NCI-H774 (cell line): ENCODE results near the gene NPHP1.
"Not testable (repeated sequence)": the region's sequence is repeated elsewhere in the genome, so short reads cannot be mapped to it uniquely, and the experiment has no call there.

Experiments
- DNase-seq: peaks from one replicate; lab custom pipeline; 2025; lab: John Stamatoyannopoulos, UW

NPHP1 gene

DNA sequence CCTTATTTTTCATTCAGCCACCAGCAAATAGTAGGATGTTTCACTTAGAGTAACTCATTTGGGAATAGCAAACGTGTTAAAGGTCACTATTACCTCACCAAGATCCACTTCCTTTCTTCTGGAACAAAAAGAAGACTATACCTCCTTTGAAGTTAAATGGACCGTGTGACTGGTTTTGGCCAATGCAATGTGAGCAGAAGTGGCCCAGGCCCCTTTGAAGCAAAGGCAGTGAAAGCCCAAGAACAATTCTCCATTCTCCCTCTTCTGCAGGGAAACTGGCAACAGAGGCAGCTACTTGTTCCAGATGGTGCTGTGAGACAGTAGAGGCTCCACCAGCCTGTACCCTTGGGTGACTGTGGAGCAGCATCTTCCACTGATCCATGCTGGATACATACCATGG lies 77.9 kb downstream of the NPHP1 start:
- DNase-seq = no peak

DNA sequence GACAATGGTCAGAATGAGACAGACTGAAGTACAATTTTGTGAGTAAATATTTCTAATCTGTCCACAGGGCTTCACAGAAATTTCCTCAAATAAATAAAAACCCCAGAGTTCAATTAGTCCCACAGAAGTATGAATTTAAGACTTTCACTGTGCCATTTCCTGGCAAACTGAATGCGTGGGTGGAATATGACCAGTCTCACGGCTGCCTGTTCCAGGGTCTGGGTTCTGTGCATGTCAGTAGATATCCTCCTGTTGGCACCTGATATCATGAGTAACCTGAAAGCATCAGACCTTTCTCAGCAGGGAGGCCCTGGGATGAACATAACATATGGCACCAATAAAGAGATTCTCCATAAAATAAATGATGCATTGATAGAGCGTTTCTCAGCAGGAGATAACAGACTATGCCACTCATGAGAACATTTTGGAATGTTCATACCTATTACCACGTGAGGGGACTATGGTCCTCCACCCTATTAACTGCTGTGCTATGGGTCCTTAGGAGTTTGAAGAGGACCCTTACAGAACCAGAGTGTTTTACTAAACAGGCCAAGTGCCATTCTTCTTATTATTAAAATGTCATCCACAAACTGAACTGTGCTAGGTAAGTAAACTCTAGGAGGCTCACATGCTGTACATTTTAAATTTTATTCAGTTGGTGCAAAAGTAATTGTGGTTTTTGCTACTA lies 78.6 kb downstream of the NPHP1 start:
- no peak for DNase-seq

DNA sequence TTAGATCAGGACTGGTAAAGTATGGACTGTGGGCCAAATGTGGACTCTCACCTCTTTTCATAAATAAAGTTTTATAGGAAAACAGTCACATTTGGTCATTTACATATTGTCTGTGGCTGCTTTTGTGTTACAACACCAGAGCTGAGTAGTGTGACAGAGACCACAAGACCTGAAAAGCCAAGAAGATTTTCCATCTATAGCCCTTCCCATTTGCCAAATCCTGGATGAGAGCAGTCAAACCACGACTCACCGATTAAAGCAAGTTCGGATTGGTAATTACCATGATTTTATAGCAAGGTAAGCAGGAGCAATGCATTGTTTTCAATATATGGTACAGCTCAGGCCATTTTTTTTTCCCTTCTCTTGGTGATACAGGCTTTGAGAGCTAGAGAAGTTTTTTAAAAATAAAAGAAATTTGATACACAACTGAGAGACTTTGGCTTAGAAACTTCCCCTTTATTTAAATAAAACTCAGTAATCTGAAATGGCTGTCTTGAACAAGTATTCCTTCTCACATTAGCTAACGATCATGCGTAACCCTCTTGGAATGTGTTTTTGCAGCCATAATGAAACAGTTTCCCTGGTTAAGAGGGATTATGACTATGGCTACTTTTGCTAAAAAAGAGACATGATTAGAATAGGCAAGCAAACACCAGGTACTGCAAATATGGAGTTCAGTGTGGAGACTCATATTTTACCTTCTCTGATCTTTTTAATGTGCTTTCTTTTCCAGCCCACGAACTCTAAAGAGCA lies 79.7 kb downstream of the NPHP1 start:
- no peak for DNase-seq

DNA sequence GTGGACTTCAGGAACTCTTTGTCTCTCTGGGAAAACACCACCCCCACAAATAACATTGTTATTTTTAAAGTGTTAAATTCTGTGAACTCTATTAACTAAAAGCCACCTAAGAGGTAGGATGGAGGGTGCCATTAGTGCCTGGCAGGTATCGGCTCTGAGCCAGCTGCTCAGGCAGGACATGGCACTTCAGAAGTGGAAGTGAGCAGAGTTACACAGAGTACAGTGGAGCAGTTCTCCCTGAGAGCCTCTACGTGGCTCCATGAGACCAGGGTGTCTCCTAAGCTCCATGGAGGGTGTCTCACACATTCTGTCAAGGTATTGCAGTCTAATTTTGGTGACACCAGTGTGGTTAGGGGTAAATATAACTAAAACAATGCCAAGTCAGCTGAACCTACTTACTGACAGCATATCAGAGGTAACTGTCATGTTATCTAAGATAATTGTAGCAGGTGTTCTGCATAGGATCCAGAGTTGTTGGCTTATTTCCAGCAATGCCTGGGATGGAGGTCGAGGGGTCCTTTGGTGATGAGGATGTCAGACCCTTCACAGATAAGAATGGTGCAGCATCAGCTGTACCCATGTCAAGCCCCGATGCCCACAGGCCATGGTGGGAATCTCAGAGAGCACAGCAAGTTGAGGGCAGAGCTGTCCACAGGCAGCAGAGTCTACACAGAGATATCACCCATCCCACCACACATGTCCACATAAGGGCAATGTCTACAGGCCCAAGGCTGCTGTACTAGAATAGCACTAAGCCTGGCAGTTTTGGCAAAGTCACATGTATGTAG lies 80.6 kb downstream of the NPHP1 start:
- DNase-seq = no peak

DNA sequence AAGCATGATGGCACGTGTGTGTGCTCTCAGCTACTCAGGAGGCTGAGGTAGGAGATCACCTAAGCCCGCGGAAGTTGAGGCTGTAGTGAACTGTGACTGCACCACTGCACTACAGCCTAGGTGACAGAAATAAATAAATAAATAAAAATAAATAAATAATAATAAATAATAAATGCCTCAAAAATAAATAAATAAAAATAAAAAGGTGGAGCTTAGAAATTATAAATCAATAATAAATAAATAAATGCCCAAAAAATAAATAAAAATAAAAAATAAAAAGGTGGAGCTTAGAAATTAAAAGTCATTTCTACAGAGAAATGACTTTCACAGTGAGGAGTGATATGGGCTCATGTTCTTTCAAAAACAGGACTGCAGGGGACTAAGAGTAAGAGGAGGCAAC lies 83.2 kb downstream of the NPHP1 start:
- DNase-seq = no peak

DNA sequence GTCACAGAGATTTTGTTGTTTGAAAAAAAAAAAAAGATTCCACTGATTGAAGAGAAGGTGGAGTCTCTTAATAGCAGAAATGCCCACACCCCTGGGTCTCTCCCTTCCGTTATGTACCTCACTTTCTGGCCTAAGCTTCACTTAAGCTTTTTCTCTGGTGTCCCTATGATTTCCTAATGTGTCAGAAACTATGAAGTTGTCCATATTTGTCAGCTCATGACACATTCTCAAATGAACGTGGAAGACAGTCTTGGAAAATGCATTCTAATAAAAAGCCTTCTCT lies 83.8 kb downstream of the NPHP1 start:
- DNase-seq = no peak

DNA sequence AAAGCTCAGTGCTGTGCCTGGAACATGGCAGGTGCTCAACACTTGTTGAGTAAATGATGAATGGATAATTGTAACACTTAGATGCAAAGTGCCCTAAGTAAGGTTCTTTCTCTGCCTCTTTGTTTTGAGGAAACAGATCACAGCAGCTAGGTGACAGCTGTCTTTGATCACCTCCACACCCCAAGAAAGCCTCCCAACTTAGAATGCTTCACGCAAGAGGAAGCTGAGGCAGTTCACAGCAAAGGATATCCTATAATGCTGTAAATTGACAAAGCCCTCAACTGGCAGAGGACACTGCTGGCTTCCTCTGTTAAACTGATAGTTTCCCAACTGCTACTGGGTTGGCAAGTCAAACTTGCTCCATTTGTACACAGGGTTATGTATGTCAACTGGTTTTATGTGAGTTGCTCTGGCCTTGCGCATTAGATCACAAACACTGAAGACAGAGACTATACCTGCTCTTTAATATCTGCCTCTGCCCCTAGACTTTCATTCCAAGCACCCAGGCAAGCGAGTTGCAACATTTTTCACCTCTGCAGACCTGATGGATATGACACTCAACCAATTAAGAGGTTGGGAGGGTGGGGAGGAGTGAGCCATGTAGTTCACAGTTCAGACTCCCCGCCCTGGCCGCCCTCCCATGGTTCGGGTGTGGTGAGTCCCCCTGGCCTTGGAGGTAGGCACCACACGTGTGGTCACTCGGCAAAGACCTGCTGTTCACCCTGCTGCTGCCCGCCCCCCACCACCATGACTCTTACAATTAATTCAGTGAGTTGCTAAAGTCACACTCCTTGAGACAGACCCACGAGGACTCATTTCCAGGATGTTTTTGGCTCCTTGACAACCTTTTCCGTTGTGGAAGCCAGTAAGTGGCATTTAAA lies 84.4 kb downstream of the NPHP1 start:
- DNase-seq = no peak

DNA sequence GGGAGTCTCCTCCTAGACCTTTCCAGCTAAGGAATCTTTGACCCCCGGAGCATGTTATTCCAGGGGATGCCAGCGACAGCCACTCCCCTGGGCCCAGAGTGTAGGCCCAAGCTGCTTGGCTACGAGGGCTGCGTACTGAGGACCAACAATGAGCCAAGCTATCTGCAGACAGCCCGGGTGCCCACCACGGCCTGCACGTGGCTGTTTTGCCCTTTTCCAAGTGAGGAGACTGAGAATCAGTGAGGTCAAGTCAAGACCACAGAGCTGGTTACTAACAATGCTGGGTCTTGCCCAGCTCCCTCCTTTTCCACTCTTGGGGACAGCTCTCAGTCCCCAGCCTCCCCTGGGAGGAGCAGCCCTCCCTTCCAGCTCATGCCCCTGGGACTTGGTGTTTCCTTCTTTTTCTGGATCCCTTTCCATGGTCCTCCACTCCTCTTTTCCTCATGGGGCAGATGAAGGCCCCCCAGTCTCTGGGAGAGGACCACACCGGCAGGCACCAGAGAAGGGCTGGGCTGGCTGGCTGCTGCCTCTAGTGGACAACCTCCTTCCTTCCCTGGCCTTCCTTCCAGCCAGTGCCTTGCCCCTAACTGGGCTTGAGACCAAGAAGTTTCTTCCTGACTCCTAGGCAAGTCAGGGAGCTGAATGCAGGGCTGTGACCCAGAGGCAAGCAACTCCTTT lies 88.6 kb downstream of the NPHP1 start:
- DNase-seq = no peak

DNA sequence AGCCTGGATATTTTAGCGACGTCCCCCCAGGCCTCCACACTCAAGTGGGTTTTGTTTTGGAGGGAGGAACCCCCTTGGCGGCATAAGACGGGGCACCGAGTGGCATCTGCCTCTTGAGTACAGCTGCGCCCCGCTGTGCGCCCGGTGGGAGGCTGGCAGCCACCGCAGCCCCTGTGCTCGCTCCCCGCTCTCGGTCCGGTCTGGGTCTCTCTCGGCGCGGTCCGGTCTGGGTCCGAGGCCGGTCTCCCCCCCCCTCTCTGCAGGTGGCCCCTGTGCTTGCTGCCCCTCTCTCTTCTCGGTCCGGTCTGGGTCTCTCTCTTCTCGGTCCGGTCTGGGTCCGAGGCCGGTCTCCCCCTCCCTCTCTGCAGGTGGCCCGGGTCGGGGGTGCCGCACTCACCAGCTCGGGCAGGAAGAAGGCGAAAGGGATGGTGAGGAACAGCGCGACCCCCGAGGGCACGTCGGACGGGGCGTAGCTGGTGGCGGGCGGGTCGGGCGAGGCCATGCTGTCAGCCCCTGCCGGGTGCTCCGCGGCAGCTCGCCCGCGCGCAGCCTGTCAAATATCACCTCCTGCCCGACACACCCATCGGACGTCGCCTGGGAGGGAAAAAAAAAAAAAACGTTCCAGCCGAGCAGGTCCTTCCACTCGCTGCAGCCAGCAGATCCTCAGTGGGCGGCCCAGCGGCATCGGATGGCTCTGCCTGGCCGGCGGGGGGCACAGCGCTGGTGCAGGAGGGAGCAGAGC lies 89.4 kb downstream of the NPHP1 start, which contains the start of gene MALL:
Gene MALL (minus strand): TSS at position 532 of the 742 bp plus-strand sequence. CDS start 30 bp downstream, at position 502.
- no peak for DNase-seq

DNA sequence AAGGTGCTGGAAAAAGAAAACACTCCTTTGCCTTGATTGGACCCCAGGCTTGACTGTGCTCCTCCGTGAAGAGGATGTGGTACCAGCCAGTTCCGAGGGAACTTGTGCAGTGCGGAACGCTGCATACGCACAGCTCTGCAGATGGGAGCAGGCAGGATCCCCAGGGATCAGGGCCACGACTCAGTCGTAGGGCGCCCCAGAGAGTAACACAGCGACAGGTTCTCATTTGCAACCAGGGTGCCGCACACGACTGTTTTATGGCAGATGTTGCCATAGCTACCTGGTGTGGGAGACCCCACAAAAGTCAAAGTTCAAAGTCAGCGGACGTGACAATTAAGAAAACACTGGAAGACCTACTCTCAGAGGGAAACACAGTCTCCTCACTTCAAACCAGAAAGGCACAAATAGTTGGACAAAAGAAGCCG lies 90.0 kb downstream of the NPHP1 start:
- no peak for DNase-seq

DNA sequence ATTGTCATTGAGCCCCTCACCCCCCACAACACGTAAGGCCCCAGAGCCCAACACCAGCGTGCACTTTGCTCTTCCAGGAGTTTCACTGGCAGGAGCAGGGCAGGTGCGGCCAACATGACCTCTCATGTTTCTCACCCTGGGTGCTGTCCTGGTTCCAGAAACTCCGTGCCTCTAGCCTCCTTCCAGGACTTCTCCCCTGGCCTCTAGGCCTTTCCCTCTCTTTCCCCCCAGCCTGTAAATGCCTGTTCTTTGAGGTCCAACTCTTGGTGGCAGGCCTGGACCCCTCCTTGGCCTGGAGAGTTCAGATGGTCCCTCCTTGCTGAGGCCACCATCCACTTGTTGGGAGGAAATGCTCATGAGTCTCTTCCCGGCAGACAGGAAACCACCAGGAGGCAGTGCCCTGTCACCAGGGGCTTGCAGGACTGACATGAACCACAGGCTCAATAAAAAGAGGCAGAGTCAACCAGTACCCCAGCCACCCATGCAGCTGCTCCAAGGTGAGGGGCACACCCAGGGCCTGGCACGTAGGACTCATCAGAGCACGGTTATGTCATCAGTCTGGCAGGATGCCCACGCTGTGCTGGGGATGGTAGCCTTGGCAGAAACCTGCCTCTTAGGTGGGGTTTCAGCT lies 90.7 kb downstream of the NPHP1 start:
- DNase-seq = no peak

DNA sequence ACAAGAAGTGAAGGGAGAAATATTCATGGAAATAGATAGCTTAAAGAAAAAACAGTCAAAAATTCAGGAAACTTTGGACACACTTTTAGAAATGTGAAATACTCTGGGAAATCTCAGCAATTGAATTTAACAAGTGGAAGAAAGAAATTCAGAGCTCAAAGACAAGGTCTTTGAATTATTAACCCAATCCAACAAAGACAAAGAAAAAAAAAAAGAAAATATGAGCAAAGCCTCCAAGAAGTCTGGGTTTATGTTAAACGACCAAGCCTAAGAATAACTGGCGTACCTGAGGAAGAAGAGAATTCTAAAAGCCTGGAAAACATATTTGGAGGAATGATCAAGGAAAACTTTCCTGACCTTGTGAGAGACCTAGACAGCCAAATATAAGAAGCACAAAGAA lies 96.5 kb downstream of the NPHP1 start:
- DNase-seq = not testable (repeated sequence)

DNA sequence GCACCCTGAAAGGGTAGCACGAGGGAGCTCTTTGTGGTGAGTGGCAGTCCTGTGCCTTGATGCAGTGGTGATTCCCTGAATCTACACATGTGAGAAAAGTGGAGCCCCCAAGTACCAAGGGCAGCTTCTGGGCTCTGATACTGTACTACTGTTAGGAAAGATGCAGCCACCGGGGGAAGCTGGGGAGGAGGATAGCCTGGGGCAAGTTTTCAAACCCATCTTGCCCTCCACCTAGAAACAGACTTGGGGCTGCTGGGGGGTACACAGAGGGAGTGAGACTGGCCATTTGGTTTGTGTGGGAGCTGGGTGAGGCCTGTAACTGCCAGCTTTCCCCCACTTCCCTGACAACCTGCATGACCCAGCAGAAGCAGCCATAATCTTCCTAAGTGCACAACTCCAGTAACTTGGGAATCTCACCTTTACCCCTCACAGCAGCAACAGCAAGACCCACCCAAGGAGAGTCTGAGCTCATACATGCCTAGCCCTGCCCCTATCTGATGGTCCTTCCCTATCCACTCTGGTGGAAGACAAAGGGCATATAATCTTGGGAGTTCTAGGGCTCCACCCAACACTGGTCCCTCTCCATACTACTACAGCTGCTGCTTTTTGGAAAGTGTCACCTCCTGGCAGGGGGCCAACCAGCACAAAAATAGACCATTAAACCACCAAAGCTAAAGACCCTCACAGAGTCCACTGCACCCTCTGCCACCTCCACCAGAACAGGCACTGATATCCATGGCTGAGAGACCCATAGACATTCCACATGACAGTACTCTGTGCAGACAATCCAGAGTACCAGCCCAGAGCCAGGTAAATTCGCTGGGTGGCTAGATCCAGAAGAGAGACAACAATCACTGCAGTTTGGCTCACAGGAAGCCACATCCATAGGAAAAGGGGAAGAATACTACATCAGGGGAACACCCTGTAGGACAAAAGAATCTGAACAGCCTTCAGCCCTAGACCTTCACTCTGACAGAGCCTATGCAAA lies 97.4 kb downstream of the NPHP1 start:
- no peak for DNase-seq

DNA sequence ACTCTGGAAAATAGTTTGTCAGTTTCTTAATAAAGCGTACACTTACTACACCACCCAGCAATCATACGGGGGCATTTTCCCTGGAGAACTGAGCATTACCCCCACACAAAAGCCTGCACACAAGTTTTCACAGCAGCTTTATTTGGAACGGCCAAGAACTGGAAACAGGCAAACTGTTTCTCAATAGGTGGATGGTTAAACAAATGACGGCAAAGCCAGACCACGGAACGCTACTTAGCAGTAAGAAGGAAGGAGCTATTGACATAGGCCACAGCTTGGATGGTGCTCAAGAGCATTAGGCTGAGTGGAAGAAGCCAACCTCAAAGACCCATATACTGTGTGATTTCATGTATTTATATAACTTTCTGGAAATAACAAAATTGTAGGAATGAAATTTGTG lies 98.2 kb downstream of the NPHP1 start:
- no peak for DNase-seq

DNA sequence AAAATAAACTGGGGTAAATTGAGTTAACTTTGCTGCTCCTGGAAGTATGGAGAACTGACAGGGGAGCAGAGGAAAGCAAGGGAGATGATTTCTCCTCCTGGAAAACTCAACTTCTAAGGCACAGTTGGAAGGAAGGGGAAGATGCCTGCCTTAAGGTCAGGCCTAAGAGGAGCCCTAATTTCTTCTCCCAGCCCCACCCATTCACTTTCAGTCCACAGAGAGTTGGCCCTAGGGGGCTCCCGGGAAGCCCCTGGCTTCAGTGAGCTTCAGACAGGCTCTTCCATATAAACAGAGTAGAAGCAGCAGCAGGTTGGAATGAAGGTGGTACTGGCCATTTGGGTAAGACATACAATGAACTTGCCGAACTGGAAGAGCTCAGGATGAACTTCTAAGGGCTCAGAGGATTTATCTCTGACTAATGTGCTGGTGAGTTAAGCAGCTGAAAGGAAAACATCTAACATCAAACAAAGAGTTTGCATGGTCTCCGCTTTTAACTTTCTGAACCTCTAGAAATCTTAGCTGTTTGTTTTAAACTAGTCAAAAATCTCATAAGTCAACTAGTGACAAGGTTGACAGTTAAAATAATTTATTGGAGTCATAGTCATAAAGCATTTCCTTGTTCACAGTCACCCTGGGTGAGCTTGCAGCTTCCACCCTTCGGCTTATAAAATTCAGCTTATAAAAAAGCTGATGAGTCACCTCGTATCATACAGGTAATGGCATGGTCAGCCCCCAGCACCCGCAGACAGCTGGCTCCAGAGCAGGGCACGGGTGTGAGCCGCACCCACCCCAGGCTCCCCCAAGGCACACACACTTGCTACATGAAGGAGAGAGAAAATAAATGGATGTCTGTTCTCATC lies 99.0 kb downstream of the NPHP1 start:
- DNase-seq = no peak

DNA sequence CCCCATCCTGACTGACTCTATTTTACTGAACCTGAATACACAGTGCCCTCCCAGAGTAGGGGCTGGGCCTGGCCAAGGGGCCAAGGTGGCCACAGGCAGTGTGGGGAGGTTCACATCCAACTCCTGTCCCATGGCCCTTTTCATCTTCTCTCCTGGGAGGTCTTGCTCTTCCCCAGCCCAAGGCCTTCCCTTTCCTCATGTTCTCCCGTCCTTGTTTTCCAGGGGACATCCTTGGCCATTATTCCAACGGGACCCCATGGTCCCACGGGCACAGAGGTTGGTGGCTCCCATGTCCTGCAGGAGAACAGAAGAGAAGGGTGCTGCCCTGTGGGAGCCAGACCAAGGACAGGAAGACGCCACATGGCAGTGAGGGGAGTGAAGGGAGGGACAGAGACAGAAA lies 99.6 kb downstream of the NPHP1 start:
- no peak for DNase-seq

DNA sequence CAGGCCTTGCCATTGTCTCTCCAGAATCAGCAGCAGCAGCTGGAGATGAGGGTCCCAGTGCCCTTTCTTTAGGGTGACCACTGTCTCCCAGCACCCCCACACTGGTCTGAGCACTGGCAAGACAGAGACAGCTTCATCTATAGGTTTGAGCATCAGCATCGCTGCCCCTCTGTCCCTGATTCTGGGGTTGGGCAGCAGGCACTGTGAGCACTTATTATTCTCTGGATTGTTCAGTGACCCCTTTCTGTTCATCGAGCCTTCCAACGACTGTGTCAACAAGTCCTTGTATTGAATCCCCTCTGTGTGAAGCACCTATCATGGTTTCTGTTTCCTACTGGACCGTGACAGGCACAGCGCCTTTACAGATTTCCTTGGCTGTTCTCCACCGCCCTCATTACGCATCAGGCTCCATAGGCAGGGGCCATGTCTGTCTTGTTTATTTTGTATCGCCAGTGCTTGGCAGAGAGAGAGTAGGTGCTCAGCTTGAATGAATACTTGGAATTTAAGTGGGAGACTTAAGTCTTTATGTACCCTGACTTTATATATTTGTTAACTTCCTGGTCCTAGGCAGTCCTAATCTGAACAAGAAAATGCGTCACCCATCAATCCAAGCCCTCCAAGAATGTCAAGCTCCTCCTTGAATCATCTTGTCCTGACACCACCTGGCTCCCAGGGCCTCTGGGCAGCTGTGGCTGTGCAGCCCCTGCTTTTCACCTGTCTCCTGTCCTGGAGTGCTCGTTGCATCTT lies 100.6 kb downstream of the NPHP1 start:
- no peak for DNase-seq
